BE2C (cell line): Measurements from ENCODE around the gene CLHC1.
A peak's percentile ranks its signal among the peaks of the same experiment; 100 is the strongest.
"Not testable (repeated sequence)": the region's sequence is repeated elsewhere in the genome, so short reads cannot be mapped to it uniquely, and the experiment has no call there.

Experiments used
- DNase-seq: peaks from one replicate; pipeline ENCODE4 v3.0.0-alpha.2; 2020
- H3K27me3 ChIP-seq: fragments of 250-450 bp; sonication (Bioruptor Pico); 2 replicates; pipeline ENCODE4 v1.5.1; 2020; ENCODE audit warnings: mild to moderate bottlenecking
- H3K36me3 ChIP-seq: fragments of 250-450 bp; sonication (Bioruptor Pico); 2 replicates; pipeline ENCODE4 v1.5.1; 2020; ENCODE audit warnings: mild to moderate bottlenecking
- H3K4me1 ChIP-seq: fragments of 250-450 bp; sonication (Bioruptor Pico); 2 replicates; pipeline ENCODE4 v1.5.1; 2020
- H3K4me3 ChIP-seq: 2 replicates; pipeline ENCODE4 v1.5.1; 2011; ENCODE audit warnings: low read depth, low read length
- H3K9me3 ChIP-seq: fragments of 250-450 bp; sonication (Bioruptor Pico); 2 replicates; pipeline ENCODE4 v1.5.1; 2020
- CTCF ChIP-seq: IDR thresholded peaks from 2 replicates; pipeline ENCODE4 v1.5.1; 2012; ENCODE audit warnings: mild to moderate bottlenecking, low read depth, low read length

CLHC1 gene

GRCh38 chr2:55232863-55233657 lies 967 bp upstream of the CLHC1 start:
- DNase-seq: peak; percentile 10
- Histone ChIP-seq H3K9me3 (no peaks in the 10 kb centered on the region), H3K36me3 (peaks cover 32% of the 10 kb centered on the region), H3K4me3 (peak overlapping the region; percentile 98), H3K4me1 (no peaks in the 10 kb centered on the region), H3K27me3 (no peaks in the 10 kb centered on the region)
- TF ChIP-seq CTCF: no peak

- H3K4me1 ChIP-seq: no peaks in the 10 kb centered on the region
- no peaks in the 10 kb centered on the region for H3K9me3 ChIP-seq
- no peak for TF ChIP-seq CTCF
- H3K4me3 ChIP-seq: peak overlapping the region; percentile 98
- no peak for DNase-seq
- no peaks in the 10 kb centered on the region for H3K27me3 ChIP-seq
- H3K36me3 ChIP-seq: peaks cover 32% of the 10 kb centered on the region
These were observed 478 bp downstream of the CLHC1 start for GRCh38 chr2:55231546-55232083.

- Histone ChIP-seq H3K4me3 (no peak overlapping the region), H3K27me3 (no peaks in the 10 kb centered on the region), H3K4me1 (no peaks in the 10 kb centered on the region), H3K9me3 (no peaks in the 10 kb centered on the region), H3K36me3 (peaks cover 25% of the 10 kb centered on the region)
- TF ChIP-seq CTCF: no peak
- no peak for DNase-seq
These were observed 1.5 kb downstream of the CLHC1 start for GRCh38 chr2:55230551-55230950.

- Histone ChIP-seq H3K9me3 (no peaks in the 10 kb centered on the region), H3K27me3 (no peaks in the 10 kb centered on the region), H3K36me3 (peaks cover 12% of the 10 kb centered on the region), H3K4me1 (no peaks in the 10 kb centered on the region), H3K4me3 (no peak overlapping the region)
- no peak for DNase-seq
- no peak for TF ChIP-seq CTCF
These were observed 2.9 kb downstream of the CLHC1 start for GRCh38 chr2:55229221-55229620.

- peaks cover 2% of the 10 kb centered on the region for H3K36me3 ChIP-seq
- no peak overlapping the region for H3K4me3 ChIP-seq
- no peaks in the 10 kb centered on the region for H3K27me3 ChIP-seq
- DNase-seq: no peak
- no peak for TF ChIP-seq CTCF
- no peaks in the 10 kb centered on the region for H3K9me3 ChIP-seq
- no peaks in the 10 kb centered on the region for H3K4me1 ChIP-seq
These were observed 3.9 kb downstream of the CLHC1 start for GRCh38 chr2:55228226-55228563.

- not testable (repeated sequence) for H3K9me3 ChIP-seq, H3K36me3 ChIP-seq, H3K4me1 ChIP-seq, H3K27me3 ChIP-seq, DNase-seq, H3K4me3 ChIP-seq
These were observed 4.5 kb downstream of the CLHC1 start for GRCh38 chr2:55227437-55228225.
